PC-3 (cell line): ENCODE measurements around the gene HDLBP. TPM values are rescaled to one million over a fixed set of nuclear protein-coding genes. Genes with fewer than 3 reads are reported as not detected.

Source experiments
- ATAC-seq: fragments of 200-7000 bp; cut with Tn5 transposase; 2 replicates; pipeline ENCODE4 v1.9.1; 2020; ENCODE audit warnings: mild to moderate bottlenecking, moderate library complexity
- BruUV-seq: library from RNA; stranded (reverse); fragments of 400-500 nt; replicated peaks from 2 replicates; lab custom pipeline; 2021; lab: Mats Ljungman, UMichigan
- CTCF ChIA-PET: fragments of 300-600 bp; sonication (Branson Sonifier 250); formaldehyde crosslinking; loops from one replicate; lab custom pipeline; 2022; ENCODE audit warnings: antibody characterized with exemption; lab: Charles Lee
- POLR2A ChIA-PET: fragments of 300-600 bp; sonication (Branson Sonifier 250); formaldehyde crosslinking; loops from one replicate; lab custom pipeline; 2022; ENCODE audit warnings: antibody characterized with exemption; ENCODE audit not compliant: unreplicated experiment; lab: Charles Lee
- DNase-seq: peaks from one replicate; pipeline ENCODE4 v3.0.0-alpha.2; 2015
- H2AFZ ChIP-seq: fragments of 300-600 bp; sonication (generic); 2 replicates; pipeline ENCODE4 v1.6.0; 2016; ENCODE audit warnings: antibody characterized with exemption, low read length
- H3F3A ChIP-seq: fragments of 300-600 bp; sonication (generic); one replicate; pipeline ENCODE4 v1.6.0; 2017; ENCODE audit warnings: antibody characterized with exemption, low read length, control low read depth, mild to moderate bottlenecking; ENCODE audit not compliant: unreplicated experiment
- H3K27ac ChIP-seq: fragments of 300-600 bp; sonication (generic); 2 replicates; pipeline ENCODE4 v1.5.1; 2016; ENCODE audit warnings: mild to moderate bottlenecking, low read length
- H3K27me3 ChIP-seq: fragments of 300-600 bp; sonication (generic); 2 replicates; pipeline ENCODE4 v1.6.1; 2016; ENCODE audit warnings: low read length, mixed read lengths
- H3K36me3 ChIP-seq: fragments of 300-600 bp; sonication (generic); 2 replicates; pipeline ENCODE4 v1.6.1; 2016; ENCODE audit warnings: low read depth, mixed run types, low read length, mixed read lengths
- H3K4me1 ChIP-seq: fragments of 300-600 bp; sonication (generic); 2 replicates; pipeline ENCODE4 v1.5.1; 2016; ENCODE audit warnings: low read length; ENCODE audit not compliant: insufficient read depth
- H3K4me2 ChIP-seq: fragments of 300-600 bp; sonication (generic); 2 replicates; pipeline ENCODE4 v1.6.0; 2016; ENCODE audit warnings: low read length
- H3K4me3 ChIP-seq: fragments of 300-600 bp; sonication (generic); 2 replicates; pipeline ENCODE4 v1.5.1; 2016; ENCODE audit warnings: mild to moderate bottlenecking, low read length, mixed read lengths
- H3K79me2 ChIP-seq: fragments of 300-600 bp; sonication (generic); 2 replicates; pipeline ENCODE4 v1.6.1; 2017; ENCODE audit warnings: low read length, mixed read lengths
- H3K9ac ChIP-seq: fragments of 300-600 bp; sonication (generic); 2 replicates; pipeline ENCODE4 v1.6.0; 2016; ENCODE audit warnings: mild to moderate bottlenecking, low read length
- H3K9me2 ChIP-seq: fragments of 300-600 bp; sonication (generic); replicated peaks from 2 replicates; pipeline ENCODE4 v1.6.1; 2016; ENCODE audit warnings: mixed run types, low read length, mixed read lengths
- H3K9me3 ChIP-seq: fragments of 300-600 bp; sonication (generic); 2 replicates; pipeline ENCODE4 v1.6.1; 2016; ENCODE audit warnings: low read length, mixed read lengths
- H4K20me1 ChIP-seq: fragments of 300-600 bp; sonication (generic); 2 replicates; pipeline ENCODE4 v1.6.1; 2016; ENCODE audit warnings: low read length, mixed read lengths
- EZH2 ChIP-seq: fragments of 300-600 bp; sonication (generic); IDR thresholded peaks from one replicate; pipeline ENCODE4 v1.6.1; 2017; ENCODE audit warnings: antibody characterized with exemption, mild to moderate bottlenecking, low read length; ENCODE audit not compliant: unreplicated experiment
- EZH2phosphoT487 ChIP-seq: fragments of 300-600 bp; sonication (generic); IDR thresholded peaks from 2 replicates; pipeline ENCODE4 v1.6.1; 2018; ENCODE audit warnings: mild to moderate bottlenecking, antibody characterized with exemption, low read length, borderline replicate concordance
- intact Hi-C: fragments of 100-400 bp; cut with micrococcal nuclease; formaldehyde crosslinking; loops from 2 replicates; pipeline ENCODE4 v1.9.0; 2023
- total RNA-seq: library from RNA; depleted of rRNA; stranded (reverse); fragments of >200 nt; gene quantifications from 2 replicates; pipeline ENCODE4 v1.2.3, GENCODE V29; 2014
- TF ChIP-seq, protein P1 (sequence below): fragments of 300-600 bp; sonication (generic); conservative IDR thresholded peaks from 2 replicates; pipeline ENCODE4 v1.5.1; 2017; ENCODE audit warnings: antibody characterized with exemption, low read depth, mild to moderate bottlenecking, low read length

The HDLBP gene
- total RNA-seq, 1 experiment from 2014 or later, result 410 TPM

DNA sequence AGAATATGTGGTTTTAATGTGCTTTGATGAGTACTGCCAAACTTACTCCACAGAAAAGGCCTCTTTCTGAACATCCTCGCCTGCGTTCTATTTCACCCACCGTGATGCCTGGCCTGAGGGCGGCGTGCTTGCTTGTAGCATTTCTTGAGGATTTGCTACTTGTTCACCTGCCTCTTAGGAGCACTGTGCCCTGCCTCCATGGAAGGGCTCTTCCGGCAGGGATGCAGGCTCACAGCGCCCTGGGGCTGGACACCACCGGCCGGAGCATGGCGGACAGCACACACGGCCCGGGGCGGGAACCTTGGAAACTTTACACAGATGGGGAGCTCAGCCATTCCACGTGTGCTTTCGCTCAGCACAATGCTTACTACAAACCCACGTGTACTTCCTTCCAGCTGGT, 89.9 kb downstream of the HDLBP start:
- ATAC-seq (no peak), DNase-seq (no peak)
- POLR2A ChIA-PET, result no interaction called here

DNA sequence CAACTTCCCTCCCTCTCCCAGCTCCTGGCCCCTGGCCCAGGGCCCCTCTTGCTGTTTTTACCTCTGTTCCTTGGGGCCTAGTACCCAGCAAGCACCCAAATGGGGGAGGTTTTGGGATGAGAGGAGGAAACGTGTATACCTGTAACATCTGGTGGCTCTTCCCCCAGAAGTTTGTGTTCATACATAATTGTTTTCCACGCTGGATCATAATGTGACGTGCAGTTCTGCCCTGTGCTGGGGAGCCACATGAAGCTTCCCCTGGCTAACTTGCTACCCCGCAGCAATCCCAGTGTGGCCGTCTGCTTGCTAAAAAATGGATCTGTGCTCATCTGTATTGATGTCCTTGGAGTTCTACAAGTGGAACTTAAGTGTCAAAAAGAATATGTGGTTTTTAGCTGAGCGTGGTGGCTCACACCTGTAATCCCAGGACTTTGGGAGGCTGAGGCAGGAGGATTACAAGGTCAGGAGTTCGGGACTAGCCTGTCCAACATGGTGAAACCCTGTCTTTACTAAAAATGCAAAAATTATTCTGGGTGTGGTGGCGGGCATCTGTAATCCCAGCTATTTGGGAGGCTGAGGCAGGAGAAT, 90.5 kb downstream of the HDLBP start:
- H3K27me3 ChIP-seq, result no peaks in the 10 kb centered on the region
- no peak overlapping the region for H3K4me3 ChIP-seq
- H3K4me2 ChIP-seq, result no peak overlapping the region
- H3K79me2 ChIP-seq, result peaks cover 6% of the 10 kb centered on the region
- TF ChIP-seq, protein P1, sequence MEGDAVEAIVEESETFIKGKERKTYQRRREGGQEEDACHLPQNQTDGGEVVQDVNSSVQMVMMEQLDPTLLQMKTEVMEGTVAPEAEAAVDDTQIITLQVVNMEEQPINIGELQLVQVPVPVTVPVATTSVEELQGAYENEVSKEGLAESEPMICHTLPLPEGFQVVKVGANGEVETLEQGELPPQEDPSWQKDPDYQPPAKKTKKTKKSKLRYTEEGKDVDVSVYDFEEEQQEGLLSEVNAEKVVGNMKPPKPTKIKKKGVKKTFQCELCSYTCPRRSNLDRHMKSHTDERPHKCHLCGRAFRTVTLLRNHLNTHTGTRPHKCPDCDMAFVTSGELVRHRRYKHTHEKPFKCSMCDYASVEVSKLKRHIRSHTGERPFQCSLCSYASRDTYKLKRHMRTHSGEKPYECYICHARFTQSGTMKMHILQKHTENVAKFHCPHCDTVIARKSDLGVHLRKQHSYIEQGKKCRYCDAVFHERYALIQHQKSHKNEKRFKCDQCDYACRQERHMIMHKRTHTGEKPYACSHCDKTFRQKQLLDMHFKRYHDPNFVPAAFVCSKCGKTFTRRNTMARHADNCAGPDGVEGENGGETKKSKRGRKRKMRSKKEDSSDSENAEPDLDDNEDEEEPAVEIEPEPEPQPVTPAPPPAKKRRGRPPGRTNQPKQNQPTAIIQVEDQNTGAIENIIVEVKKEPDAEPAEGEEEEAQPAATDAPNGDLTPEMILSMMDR, result no peak
- TF ChIP-seq EZH2, result no peak
- H3K9ac ChIP-seq, result no peak overlapping the region
- no TSS peak for BruUV-seq
- H3K4me1 ChIP-seq, result peaks cover 14% of the 10 kb centered on the region
- intact Hi-C loops, result loop anchor here (5.0 to 10.0 kb wide), 2 partner anchors 310 to 373 kb away; no protein-coding TSS in a partner anchor
- peaks cover 16% of the 10 kb centered on the region; the same call in 1 of the 2 replicates for H3K36me3 ChIP-seq
- no peaks in the 10 kb centered on the region for H3K9me3 ChIP-seq
- H3K27ac ChIP-seq, result no peak overlapping the region
- H4K20me1 ChIP-seq, result no peaks in the 10 kb centered on the region
- POLR2A ChIA-PET, result no interaction called here
- no peaks in the 10 kb centered on the region for H3F3A ChIP-seq
- CTCF ChIA-PET, result no interaction called here
- no peaks in the 10 kb centered on the region for H3K9me2 ChIP-seq
- DNase-seq (no peak), ATAC-seq (no peak)
- no peak overlapping the region for H2AFZ ChIP-seq

More for the DNA sequence above, 89.9 kb downstream of the HDLBP start:
- Histone ChIP-seq H3K27ac (no peak overlapping the region), H4K20me1 (no peaks in the 10 kb centered on the region), H3K9me2 (no peaks in the 10 kb centered on the region), H3F3A (no peaks in the 10 kb centered on the region), H3K9ac (no peak overlapping the region), H3K4me3 (no peak overlapping the region), H3K9me3 (no peaks in the 10 kb centered on the region), H3K4me1 (peaks cover 14% of the 10 kb centered on the region), H3K27me3 (no peaks in the 10 kb centered on the region), H3K36me3 (peaks cover 22% of the 10 kb centered on the region; the same call in 1 of the 2 replicates), H2AFZ (no peak overlapping the region), H3K79me2 (0 out of 2 replicates have a peak, but pooled peaks cover under 1% of the 10 kb centered on the region), H3K4me2 (no peak overlapping the region)
- no TSS peak for BruUV-seq
- TF ChIP-seq, protein P1, result no peak
- no peak for TF ChIP-seq EZH2
- TF ChIP-seq EZH2phosphoT487, result no peak
- intact Hi-C loops, result loop anchor here (10.0 kb wide), 1 partner anchor 311 kb away; no protein-coding TSS in a partner anchor
- CTCF ChIA-PET, result no interaction called here
